ENCODE data around the gene MARK2. TPM values are rescaled to one million over a fixed set of nuclear protein-coding genes. Genes with fewer than 3 reads are reported as not detected.

The MARK2 gene
- total and polyA plus RNA-seq, 12 donors, result 12.6 to 42.7 (median 37.3) TPM

DNA sequence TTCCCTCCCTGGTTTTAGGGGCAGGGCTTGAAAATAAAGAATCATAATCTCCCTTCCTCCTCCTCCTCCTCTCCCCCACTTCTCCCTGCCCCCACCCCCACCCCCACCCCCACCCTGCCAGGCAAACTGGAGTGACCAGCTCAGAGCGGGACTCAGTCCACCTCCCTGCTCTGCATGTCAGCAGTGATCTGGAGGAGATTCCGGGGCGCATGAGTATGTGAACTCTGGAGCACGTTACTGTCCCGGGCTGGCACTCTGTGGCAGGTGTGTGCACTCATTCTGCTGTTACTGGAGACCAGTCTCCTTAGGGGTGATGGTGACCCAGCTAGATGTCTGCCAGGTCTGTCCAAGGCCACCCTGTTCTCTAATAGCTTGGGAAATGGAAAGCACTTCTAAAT lies 33.9 kb downstream of the MARK2 start:
- H3K9me3 ChIP-seq, result no peaks in the 10 kb centered on the region
- 48 to 63% methylated on average over 5 of the region's 5 CpGs for WGBS, 2 donors
- H3K27ac ChIP-seq, result peak overlapping the region; percentile 46 to 90 (median 79)
- intact Hi-C loops (cut with DNase I), result loop anchor here in 7 of 10 donors (1.0 to 5.0 kb wide), 6 partner anchors 34 to 66 kb away; partner anchors contain the start of genes MARK2 (in 6 of the 7), RCOR2 (in 2 of the 7) and NAA40 (in 1 of the 7)
- DNase-seq (no peak), ATAC-seq (peak in 6 of 8 donors; percentile 8 to 30 (median 17))
- H3K4me3 ChIP-seq, result peak overlapping the region in 2 of 10 donors; percentile 13 to 27
- peaks cover 0 to 8% (median 0%) of the 10 kb centered on the region in 9 donors for H3K36me3 ChIP-seq
- no peaks in the 10 kb centered on the region for H3K27me3 ChIP-seq
- H3K4me1 ChIP-seq, result peaks cover 35 to 97% (median 85%) of the 10 kb centered on the region in 9 donors
- TF ChIP-seq, protein P1, sequence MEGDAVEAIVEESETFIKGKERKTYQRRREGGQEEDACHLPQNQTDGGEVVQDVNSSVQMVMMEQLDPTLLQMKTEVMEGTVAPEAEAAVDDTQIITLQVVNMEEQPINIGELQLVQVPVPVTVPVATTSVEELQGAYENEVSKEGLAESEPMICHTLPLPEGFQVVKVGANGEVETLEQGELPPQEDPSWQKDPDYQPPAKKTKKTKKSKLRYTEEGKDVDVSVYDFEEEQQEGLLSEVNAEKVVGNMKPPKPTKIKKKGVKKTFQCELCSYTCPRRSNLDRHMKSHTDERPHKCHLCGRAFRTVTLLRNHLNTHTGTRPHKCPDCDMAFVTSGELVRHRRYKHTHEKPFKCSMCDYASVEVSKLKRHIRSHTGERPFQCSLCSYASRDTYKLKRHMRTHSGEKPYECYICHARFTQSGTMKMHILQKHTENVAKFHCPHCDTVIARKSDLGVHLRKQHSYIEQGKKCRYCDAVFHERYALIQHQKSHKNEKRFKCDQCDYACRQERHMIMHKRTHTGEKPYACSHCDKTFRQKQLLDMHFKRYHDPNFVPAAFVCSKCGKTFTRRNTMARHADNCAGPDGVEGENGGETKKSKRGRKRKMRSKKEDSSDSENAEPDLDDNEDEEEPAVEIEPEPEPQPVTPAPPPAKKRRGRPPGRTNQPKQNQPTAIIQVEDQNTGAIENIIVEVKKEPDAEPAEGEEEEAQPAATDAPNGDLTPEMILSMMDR (IDR thresholded peaks at IDR 0.05), result no peak

DNA sequence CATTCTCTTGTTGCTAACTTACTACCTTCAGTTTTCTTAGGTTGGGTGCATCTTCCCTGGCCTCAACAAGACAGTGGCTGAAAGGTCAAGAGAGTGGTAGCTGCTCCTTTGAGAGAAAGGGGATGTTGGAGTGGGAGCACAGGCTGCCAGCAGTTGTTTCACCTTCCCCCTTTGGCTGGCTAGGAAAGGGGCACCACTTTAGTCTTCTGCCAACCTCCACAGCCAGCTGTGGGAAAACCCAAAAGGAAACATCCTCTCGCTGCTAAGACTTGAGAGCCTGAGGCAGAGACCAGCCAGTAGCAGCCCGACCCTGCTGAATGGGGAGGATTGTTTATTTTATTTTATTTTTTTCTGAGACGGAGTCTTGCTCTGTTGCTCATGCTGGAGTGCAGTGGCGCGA lies 34.4 kb downstream of the MARK2 start:
- WGBS, 2 donors, result 82 to 86% methylated on average over 5 of the region's 5 CpGs
- H3K9me3 ChIP-seq, result no peaks in the 10 kb centered on the region
- peak overlapping the region; percentile 46 to 90 (median 79) for H3K27ac ChIP-seq
- peaks cover 0 to 8% (median 0%) of the 10 kb centered on the region in 9 donors for H3K36me3 ChIP-seq
- DNase-seq (no peak), ATAC-seq (no peak)
- intact Hi-C loops (cut with DNase I), result loop anchor here in 7 of 10 donors (2.0 to 5.0 kb wide), 5 partner anchors 35 to 65 kb away; partner anchors contain the start of genes MARK2 (in 6 of the 7), RCOR2 (in 2 of the 7) and NAA40 (in 1 of the 7)
- H3K4me1 ChIP-seq, result peaks cover 31 to 96% (median 84%) of the 10 kb centered on the region in 9 donors
- TF ChIP-seq, protein P1 (IDR thresholded peaks at IDR 0.05), result no peak
- H3K4me3 ChIP-seq, result no peak overlapping the region
- no peaks in the 10 kb centered on the region for H3K27me3 ChIP-seq

DNA sequence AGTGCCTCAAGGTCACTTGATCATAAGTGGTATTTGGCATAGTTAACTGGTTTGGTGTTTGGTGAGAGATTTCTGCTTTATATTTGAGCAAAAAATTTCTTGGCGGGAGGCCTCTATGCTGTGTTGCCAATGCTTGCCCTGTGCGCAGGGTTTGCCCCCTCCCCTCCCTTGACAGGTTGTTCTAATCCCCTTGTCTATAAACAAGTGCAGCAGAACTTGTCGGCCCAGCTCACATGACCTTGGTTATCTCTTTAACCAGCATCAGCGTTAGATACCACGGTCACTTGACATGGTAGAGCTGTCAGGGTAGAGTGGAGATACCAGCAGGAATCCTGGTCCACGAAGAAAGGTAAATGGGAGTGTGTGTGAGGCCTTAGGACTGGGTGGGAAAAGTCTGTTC lies 35.6 kb downstream of the MARK2 start:
- peaks cover 20 to 96% (median 83%) of the 10 kb centered on the region in 9 donors for H3K4me1 ChIP-seq
- H3K4me3 ChIP-seq, result no peak overlapping the region
- peak in 1 of 2 donors; percentile 48 for DNase-seq
- ATAC-seq, result peak in 6 of 8 donors; percentile 2 to 67 (median 35)
- intact Hi-C loops (cut with DNase I), result loop anchor here in 5 of 10 donors (5.0 kb wide), 2 partner anchors 37 to 43 kb away; partner anchors contain the start of genes MARK2 (in 5 of the 5) and RCOR2 (in 1 of the 5)
- 43 to 53% methylated on average over 6 of the region's 6 CpGs for WGBS, 2 donors
- TF ChIP-seq, protein P1 (IDR thresholded peaks at IDR 0.05), result no peak
- peaks cover 0 to 18% (median 0%) of the 10 kb centered on the region in 9 donors for H3K36me3 ChIP-seq
- no peaks in the 10 kb centered on the region for H3K9me3 ChIP-seq
- H3K27ac ChIP-seq, result peak overlapping the region; percentile 48 to 90 (median 79)
- no peaks in the 10 kb centered on the region for H3K27me3 ChIP-seq

DNA sequence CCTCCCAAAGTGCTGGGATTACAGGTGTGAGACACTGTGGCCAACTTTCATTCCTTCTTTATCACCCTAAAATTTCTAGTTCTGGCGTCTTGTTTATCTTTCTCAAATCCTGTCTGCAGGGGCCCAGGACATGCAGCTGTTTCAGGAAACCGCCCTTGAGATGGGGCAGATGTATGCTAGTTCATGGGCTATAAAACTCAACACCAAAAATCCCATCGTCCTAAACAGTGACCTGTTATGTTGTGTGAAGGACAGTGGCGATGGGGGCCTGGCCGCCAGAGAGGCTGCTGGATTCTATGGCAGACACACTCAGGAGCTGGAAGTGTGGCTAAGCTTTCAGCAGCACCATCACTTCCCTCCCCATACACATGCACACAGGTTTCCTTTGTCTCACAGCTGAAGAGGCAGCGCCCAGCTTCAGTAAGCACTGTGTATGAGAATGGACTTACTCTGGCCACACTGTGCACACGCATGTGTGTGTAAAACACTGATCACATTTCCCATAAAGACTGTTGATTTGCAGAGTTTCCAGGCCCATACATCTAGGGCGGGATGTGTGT lies 36.7 kb downstream of the MARK2 start:
- no peak for ATAC-seq
- H3K27me3 ChIP-seq, result no peaks in the 10 kb centered on the region

More for the DNA sequence above, 36.7 kb downstream of the MARK2 start:
- intact Hi-C loops (cut with DNase I), result no loop called here
- H3K4me1 ChIP-seq, result peaks cover 14 to 96% (median 83%) of the 10 kb centered on the region in 9 donors
- no peak for DNase-seq
- 70 to 78% methylated on average over 8 of the region's 8 CpGs for WGBS, 2 donors
- H3K36me3 ChIP-seq, result peaks cover 0 to 18% (median 0%) of the 10 kb centered on the region in 9 donors
- TF ChIP-seq, protein P1 (IDR thresholded peaks at IDR 0.05), result no peak
- no peak overlapping the region for H3K4me3 ChIP-seq
- H3K27ac ChIP-seq, result peak overlapping the region in 7 of 10 donors; percentile 27 to 90 (median 78)
- no peaks in the 10 kb centered on the region for H3K9me3 ChIP-seq

Measured in heart right ventricle (tissue), 16 donors.